Loucy (cell line): ENCODE measurements around the gene TP53I13.

ENCODE experiments used
- H2AFZ ChIP-seq: fragments of 200-600 bp; sonication (generic); 2 replicates; pipeline ENCODE4 v1.6.0; 2016; ENCODE audit warnings: antibody characterized with exemption, mild to moderate bottlenecking, low read length, moderate library complexity
- H3F3A ChIP-seq: fragments of 200-600 bp; 2 replicates; pipeline ENCODE4 v1.6.0; 2016; ENCODE audit warnings: antibody characterized with exemption, low read depth, mild to moderate bottlenecking
- H3K27me3 ChIP-seq: fragments of 200-600 bp; sonication (generic); 2 replicates; pipeline ENCODE4 v1.6.1; 2014; ENCODE audit warnings: low read length, mild to moderate bottlenecking; ENCODE audit not compliant: insufficient read depth, poor library complexity, severe bottlenecking
- H3K36me3 ChIP-seq: fragments of 200-600 bp; sonication (generic); 2 replicates; pipeline ENCODE4 v1.6.1; 2016; ENCODE audit warnings: low read length; ENCODE audit not compliant: insufficient read depth
- H3K4me1 ChIP-seq: fragments of 200-600 bp; sonication (generic); 2 replicates; pipeline ENCODE4 v1.5.1; 2014; ENCODE audit warnings: low read length, mild to moderate bottlenecking; ENCODE audit not compliant: insufficient read depth, poor library complexity, severe bottlenecking
- H3K4me2 ChIP-seq: fragments of 200-600 bp; sonication (generic); 2 replicates; pipeline ENCODE4 v1.6.0; 2014; ENCODE audit warnings: antibody characterized with exemption, low read length, low read depth, mild to moderate bottlenecking; ENCODE audit not compliant: poor library complexity, severe bottlenecking
- H3K4me3 ChIP-seq: fragments of 200-600 bp; sonication (generic); 2 replicates; pipeline ENCODE4 v1.5.1; 2014; ENCODE audit warnings: low read length, mild to moderate bottlenecking, mixed read lengths; ENCODE audit not compliant: poor library complexity, severe bottlenecking
- H3K79me2 ChIP-seq: fragments of 200-600 bp; sonication (generic); 2 replicates; pipeline ENCODE4 v1.6.1; 2014; ENCODE audit warnings: low read length; ENCODE audit not compliant: insufficient read depth
- H3K9ac ChIP-seq: fragments of 200-600 bp; sonication (generic); 2 replicates; pipeline ENCODE4 v1.6.0; 2014; ENCODE audit warnings: mild to moderate bottlenecking, low read depth, low read length, moderate library complexity; ENCODE audit not compliant: poor library complexity, severe bottlenecking
- H3K9me2 ChIP-seq: fragments of 200-600 bp; sonication (generic); replicated peaks from 2 replicates; pipeline ENCODE4 v1.6.1; 2016; ENCODE audit warnings: low read depth, low read length, mixed read lengths
- H3K9me3 ChIP-seq: fragments of 200-600 bp; sonication (generic); 2 replicates; pipeline ENCODE4 v1.6.1; 2014; ENCODE audit warnings: mild to moderate bottlenecking, antibody characterized with exemption, low read length, low read depth; ENCODE audit not compliant: insufficient read depth
- H4K20me1 ChIP-seq: fragments of 200-600 bp; sonication (generic); 2 replicates; pipeline ENCODE4 v1.6.0; 2014; ENCODE audit warnings: antibody characterized with exemption, low read length, mild to moderate bottlenecking; ENCODE audit not compliant: insufficient read depth, poor library complexity, severe bottlenecking
- EZH2phosphoT487 ChIP-seq: fragments of 200-600 bp; IDR thresholded peaks from 2 replicates; pipeline ENCODE4 v1.6.1; 2018; ENCODE audit warnings: antibody characterized with exemption, mild to moderate bottlenecking, moderate library complexity, borderline replicate concordance
- TF ChIP-seq, protein P1 (sequence below): fragments of 200-600 bp; sonication (generic); conservative IDR thresholded peaks from 2 replicates; pipeline ENCODE4 v1.5.1; 2014; ENCODE audit warnings: mild to moderate bottlenecking, antibody characterized with exemption, low read length

Gene TP53I13

DNA sequence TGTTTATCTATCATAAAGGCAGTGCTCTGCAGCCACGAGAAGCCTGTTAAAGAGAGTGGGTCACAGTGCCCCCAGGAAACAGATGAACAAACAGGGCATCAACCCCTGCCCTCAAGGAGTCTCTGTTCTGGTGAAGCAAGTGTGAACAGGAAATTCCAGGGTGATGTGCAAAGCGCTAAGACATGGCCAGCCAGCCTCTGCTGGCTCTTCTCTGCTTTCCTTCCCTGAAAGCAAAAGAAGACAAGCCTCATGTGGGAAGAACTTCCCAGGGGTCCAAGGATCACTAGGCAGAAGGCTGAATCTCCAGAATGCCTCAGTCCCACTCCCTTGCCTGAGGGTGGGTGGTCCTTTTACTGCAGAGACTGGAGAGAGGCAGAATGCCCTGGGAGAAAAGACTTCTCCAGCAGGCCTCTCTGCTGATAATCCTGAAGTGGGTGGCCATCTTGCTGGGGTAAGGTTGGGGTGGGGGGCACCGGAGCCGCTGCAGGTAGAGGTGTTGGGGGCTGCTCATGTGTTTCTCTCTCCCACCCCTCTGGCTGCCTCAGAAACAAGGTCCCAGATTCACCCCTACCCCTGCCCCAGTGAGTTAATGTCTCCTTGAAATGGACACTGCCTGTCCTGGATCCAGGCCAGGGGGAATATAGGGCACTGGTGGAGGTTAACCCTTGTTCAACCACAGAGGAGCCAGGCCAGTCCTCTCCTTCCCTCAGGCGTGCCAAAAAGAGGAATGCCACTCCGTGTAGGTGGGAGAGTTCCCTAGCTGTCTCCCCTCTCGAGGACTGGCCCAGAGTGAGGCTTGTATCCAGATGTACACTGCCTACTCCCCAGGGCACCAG lies 26.8 kb downstream of the TP53I13 start:
- H3K9me3 ChIP-seq = no peaks in the 10 kb centered on the region
- H3K36me3 ChIP-seq = no peaks in the 10 kb centered on the region
- H3K4me2 ChIP-seq = no peak overlapping the region
- TF ChIP-seq, protein P1, sequence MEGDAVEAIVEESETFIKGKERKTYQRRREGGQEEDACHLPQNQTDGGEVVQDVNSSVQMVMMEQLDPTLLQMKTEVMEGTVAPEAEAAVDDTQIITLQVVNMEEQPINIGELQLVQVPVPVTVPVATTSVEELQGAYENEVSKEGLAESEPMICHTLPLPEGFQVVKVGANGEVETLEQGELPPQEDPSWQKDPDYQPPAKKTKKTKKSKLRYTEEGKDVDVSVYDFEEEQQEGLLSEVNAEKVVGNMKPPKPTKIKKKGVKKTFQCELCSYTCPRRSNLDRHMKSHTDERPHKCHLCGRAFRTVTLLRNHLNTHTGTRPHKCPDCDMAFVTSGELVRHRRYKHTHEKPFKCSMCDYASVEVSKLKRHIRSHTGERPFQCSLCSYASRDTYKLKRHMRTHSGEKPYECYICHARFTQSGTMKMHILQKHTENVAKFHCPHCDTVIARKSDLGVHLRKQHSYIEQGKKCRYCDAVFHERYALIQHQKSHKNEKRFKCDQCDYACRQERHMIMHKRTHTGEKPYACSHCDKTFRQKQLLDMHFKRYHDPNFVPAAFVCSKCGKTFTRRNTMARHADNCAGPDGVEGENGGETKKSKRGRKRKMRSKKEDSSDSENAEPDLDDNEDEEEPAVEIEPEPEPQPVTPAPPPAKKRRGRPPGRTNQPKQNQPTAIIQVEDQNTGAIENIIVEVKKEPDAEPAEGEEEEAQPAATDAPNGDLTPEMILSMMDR = no peak
- TF ChIP-seq EZH2phosphoT487 = no peak
- H4K20me1 ChIP-seq = no peaks in the 10 kb centered on the region
- no peak overlapping the region for H3K9ac ChIP-seq
- H3K27me3 ChIP-seq = no peaks in the 10 kb centered on the region
- H3F3A ChIP-seq = no peaks in the 10 kb centered on the region
- H3K4me1 ChIP-seq = peaks cover 26% of the 10 kb centered on the region
- no peak overlapping the region for H2AFZ ChIP-seq
- H3K4me3 ChIP-seq = no peak overlapping the region
- H3K79me2 ChIP-seq = peaks cover 3% of the 10 kb centered on the region; the same call in 1 of the 2 replicates
- no peaks in the 10 kb centered on the region for H3K9me2 ChIP-seq

DNA sequence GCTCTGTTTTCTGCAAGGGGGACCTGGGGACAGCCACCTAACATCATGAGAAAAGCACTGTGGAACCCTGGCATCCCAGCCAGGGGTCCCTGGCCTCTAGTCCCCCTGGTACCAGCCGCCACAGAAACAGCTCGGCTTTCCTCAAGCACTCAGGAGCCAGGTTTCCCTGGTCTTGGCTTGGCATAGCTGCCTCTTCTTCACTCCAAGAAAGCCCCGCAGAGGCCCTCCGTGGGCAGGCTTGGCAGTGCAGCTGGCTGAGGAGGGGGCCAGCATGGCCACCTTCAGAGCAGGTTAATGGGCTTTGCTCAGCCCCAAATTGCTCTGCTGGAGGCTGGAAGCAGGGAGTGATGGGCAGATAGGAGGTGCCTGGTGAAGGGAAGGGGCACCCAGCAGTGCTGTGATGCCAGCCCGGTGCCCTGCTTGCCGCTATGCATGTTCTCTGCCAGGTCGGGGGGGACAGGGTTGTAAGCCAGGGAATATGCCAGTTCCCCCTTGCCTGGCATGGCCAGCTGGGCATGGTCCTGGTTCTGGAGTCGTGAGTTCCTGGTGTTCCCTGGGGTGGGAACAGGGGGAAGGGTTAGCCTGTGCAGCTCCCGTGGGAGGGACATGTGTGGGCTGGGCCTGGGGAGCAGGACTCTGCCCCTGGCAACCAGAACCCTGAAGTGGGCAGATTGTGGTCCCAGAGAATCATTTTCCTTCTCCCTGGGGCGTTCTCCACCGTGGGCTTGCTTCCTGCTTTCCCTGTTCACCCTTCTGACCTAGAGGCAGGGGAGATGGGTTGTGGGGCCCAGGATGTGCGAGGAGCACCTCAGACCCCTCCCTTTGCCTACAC lies 27.7 kb downstream of the TP53I13 start:
- Histone ChIP-seq H3K4me3 (no peak overlapping the region), H3F3A (no peaks in the 10 kb centered on the region), H3K4me2 (no peak overlapping the region), H3K9me3 (no peaks in the 10 kb centered on the region), H2AFZ (no peak overlapping the region), H3K9me2 (no peaks in the 10 kb centered on the region), H3K9ac (no peak overlapping the region), H3K36me3 (no peaks in the 10 kb centered on the region), H4K20me1 (no peaks in the 10 kb centered on the region), H3K4me1 (peaks cover 20% of the 10 kb centered on the region), H3K79me2 (no peaks in the 10 kb centered on the region), H3K27me3 (no peaks in the 10 kb centered on the region)
- TF ChIP-seq, protein P1 = no peak
- TF ChIP-seq EZH2phosphoT487 = no peak

DNA sequence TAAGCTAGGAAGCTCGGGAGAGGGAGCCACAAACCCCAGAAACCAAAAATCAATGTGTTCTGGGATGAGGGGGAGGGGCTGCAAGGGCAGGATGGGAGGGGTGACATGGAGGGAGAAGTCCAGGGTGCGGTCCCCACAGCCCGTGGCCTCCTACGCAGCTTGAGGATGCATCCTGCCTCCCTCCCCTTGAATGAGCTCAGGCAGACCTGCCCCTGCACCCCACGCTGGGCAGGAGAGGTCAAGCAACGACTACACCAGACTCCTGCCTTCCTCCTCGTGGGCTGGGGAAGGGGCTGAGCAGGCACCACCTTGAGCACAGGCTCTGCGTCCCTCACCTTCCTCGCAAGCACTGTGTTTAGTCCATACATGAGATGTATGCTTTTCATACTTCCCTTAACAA lies 28.3 kb downstream of the TP53I13 start:
- Histone ChIP-seq H3K9ac (no peak overlapping the region), H3K27me3 (no peaks in the 10 kb centered on the region), H2AFZ (no peak overlapping the region), H3K9me3 (no peaks in the 10 kb centered on the region), H3K4me1 (peaks cover 15% of the 10 kb centered on the region), H4K20me1 (no peaks in the 10 kb centered on the region), H3K4me3 (no peak overlapping the region), H3K36me3 (no peaks in the 10 kb centered on the region), H3K79me2 (no peaks in the 10 kb centered on the region), H3F3A (no peaks in the 10 kb centered on the region), H3K9me2 (no peaks in the 10 kb centered on the region), H3K4me2 (no peak overlapping the region)
- TF ChIP-seq EZH2phosphoT487 = no peak
- TF ChIP-seq, protein P1 = no peak
